ENCODE results near the gene SLCO3A1. TPM values are rescaled to one million over a fixed set of nuclear protein-coding genes. Genes with fewer than 3 reads are reported as not detected.

SLCO3A1 gene
- total RNA-seq, 1 experiment from 2014 or later: 5.1 TPM

DNA sequence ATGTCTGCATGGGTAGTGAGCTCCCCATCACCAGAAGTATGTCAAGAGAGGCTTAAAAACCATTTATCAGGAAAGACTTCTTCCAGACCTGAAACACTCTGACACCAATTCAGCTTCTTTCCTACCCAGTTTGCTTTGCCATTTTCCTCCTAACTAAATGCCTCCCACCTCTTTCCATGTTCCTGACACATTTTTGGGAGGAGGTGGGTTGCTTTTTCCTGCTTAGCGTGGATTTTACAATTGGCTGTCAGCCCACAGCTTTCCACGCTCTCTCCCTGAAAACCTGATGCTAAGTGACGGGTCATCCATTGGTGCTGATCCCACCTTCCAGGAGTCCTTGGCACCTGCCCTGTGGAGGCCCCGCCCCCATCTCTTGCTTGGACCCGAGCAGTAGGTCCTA is 275.3 kb downstream of the SLCO3A1 start:
- Histone ChIP-seq H4K20me1 (ENCODE audit: insufficient read depth) (no peaks in the 10 kb centered on the region), H3K27ac (ENCODE audit: low read depth, low read length) (no peak overlapping the region), H3K36me3 (ENCODE audit: control insufficient read depth in 1 of 2, insufficient read depth in 2 of 2, low read length in 2 of 2) (no peaks in the 10 kb centered on the region), H3K9me2 (ENCODE audit: insufficient read depth) (no peaks in the 10 kb centered on the region), H3K9ac (ENCODE audit: low read length) (no peak overlapping the region), H3K27me3 (ENCODE audit: insufficient read depth, low read length) (no peaks in the 10 kb centered on the region), H3K4me2 (ENCODE audit: low read length) (no peak overlapping the region), H3K4me3 (replicated peaks in 1 of 2; ENCODE audit: low read depth in 1 of 2, low read length in 2 of 2) (no peak overlapping the region), H3K4me1 (ENCODE audit: control insufficient read depth in 1 of 2, insufficient read depth in 2 of 2, low read length in 2 of 2) (no peaks in the 10 kb centered on the region), H3K79me2 (ENCODE audit: insufficient read depth, low read length) (no peaks in the 10 kb centered on the region), H3K9me3 (ENCODE audit: control insufficient read depth in 1 of 2, insufficient read depth in 1 of 2, low read depth in 1 of 2, low read length in 2 of 2) (no peaks in the 10 kb centered on the region), H2AFZ (ENCODE audit: low read depth, low read length, poor library complexity, severe bottlenecking) (no peak overlapping the region)
- ATAC-seq (no peak), DNase-seq (ENCODE audit: low read depth, low spot score) (no peak)
- CTCF ChIA-PET: no interaction called here
- BruUV-seq (replicated peaks): no TSS peak
- intact Hi-C loops (cut with micrococcal nuclease): no loop called here
- RAD21 ChIA-PET (ENCODE audit: low non-redundant PET in 1 of 2, low total read pairs in 2 of 2, uncharacterized antibody in 2 of 2, unreplicated experiment in 2 of 2): no interaction called here
- POLR2A ChIA-PET: no interaction called here
- TF ChIP-seq ZFX (IDR thresholded peaks at IDR 0.05): no peak
- TF ChIP-seq POLR2AphosphoS5 (IDR thresholded peaks at IDR 0.05; ENCODE audit: low read depth, low read length): no peak
- no peak for TF ChIP-seq FOSL1 (IDR thresholded peaks at IDR 0.05; ENCODE audit: low read depth)
- no peak for TF ChIP-seq RAD21 (IDR thresholded peaks at IDR 0.05; ENCODE audit: low read depth)

GRCh38 chr15:92130244-92130643 is 276.7 kb downstream of the SLCO3A1 start:
- no TSS peak for BruUV-seq (replicated peaks)
- H4K20me1 ChIP-seq (ENCODE audit: insufficient read depth): no peaks in the 10 kb centered on the region
- no peaks in the 10 kb centered on the region for H3K27me3 ChIP-seq (ENCODE audit: insufficient read depth, low read length)
- no peak overlapping the region for H3K4me2 ChIP-seq (ENCODE audit: low read length)
- intact Hi-C loops (cut with micrococcal nuclease): no loop called here
- TF ChIP-seq TCF7L2 (IDR thresholded peaks at IDR 0.05; ENCODE audit: borderline replicate concordance, extremely low read depth, insufficient read depth, insufficient read length) (no peak), ZNF274 (IDR thresholded peaks at IDR 0.05; ENCODE audit: low read depth, low read length) (no peak), YY1 (IDR thresholded peaks at IDR 0.05; ENCODE audit: extremely low read depth, insufficient replicate concordance, low read depth, low read length) (no peak), POLR2AphosphoS5 (IDR thresholded peaks at IDR 0.05; ENCODE audit: low read depth, low read length) (no peak), CBX3 (IDR thresholded peaks at IDR 0.05; ENCODE audit: low read depth) (no peak), ATF3 (IDR thresholded peaks at IDR 0.05) (no peak), SRF (IDR thresholded peaks at IDR 0.05; ENCODE audit: low read depth) (no peak), SIN3A (IDR thresholded peaks at IDR 0.05; ENCODE audit: low read depth) (no peak), SP1 (IDR thresholded peaks at IDR 0.05; ENCODE audit: low read depth) (no peak), EGR1 (IDR thresholded peaks at IDR 0.05; ENCODE audit: low read depth) (no peak), ELF1 (IDR thresholded peaks at IDR 0.05; ENCODE audit: borderline replicate concordance, low read depth) (no peak), POLR2A (IDR thresholded peaks at IDR 0.05; ENCODE audit: borderline replicate concordance, extremely low read depth, insufficient read depth, insufficient read length) (no peak)
- TF ChIP-seq, protein P1, sequence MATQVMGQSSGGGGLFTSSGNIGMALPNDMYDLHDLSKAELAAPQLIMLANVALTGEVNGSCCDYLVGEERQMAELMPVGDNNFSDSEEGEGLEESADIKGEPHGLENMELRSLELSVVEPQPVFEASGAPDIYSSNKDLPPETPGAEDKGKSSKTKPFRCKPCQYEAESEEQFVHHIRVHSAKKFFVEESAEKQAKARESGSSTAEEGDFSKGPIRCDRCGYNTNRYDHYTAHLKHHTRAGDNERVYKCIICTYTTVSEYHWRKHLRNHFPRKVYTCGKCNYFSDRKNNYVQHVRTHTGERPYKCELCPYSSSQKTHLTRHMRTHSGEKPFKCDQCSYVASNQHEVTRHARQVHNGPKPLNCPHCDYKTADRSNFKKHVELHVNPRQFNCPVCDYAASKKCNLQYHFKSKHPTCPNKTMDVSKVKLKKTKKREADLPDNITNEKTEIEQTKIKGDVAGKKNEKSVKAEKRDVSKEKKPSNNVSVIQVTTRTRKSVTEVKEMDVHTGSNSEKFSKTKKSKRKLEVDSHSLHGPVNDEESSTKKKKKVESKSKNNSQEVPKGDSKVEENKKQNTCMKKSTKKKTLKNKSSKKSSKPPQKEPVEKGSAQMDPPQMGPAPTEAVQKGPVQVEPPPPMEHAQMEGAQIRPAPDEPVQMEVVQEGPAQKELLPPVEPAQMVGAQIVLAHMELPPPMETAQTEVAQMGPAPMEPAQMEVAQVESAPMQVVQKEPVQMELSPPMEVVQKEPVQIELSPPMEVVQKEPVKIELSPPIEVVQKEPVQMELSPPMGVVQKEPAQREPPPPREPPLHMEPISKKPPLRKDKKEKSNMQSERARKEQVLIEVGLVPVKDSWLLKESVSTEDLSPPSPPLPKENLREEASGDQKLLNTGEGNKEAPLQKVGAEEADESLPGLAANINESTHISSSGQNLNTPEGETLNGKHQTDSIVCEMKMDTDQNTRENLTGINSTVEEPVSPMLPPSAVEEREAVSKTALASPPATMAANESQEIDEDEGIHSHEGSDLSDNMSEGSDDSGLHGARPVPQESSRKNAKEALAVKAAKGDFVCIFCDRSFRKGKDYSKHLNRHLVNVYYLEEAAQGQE (IDR thresholded peaks at IDR 0.05; ENCODE audit: low read depth): no peak
- no peak for ATAC-seq
- ChIA-PET CTCF (no interaction called here), POLR2A (no interaction called here), RAD21 (ENCODE audit: low non-redundant PET in 1 of 2, low total read pairs in 2 of 2, uncharacterized antibody in 2 of 2, unreplicated experiment in 2 of 2) (no interaction called here)
- H3K36me3 ChIP-seq (ENCODE audit: control insufficient read depth in 1 of 2, insufficient read depth in 2 of 2, low read length in 2 of 2): no peaks in the 10 kb centered on the region
- DNase-seq (ENCODE audit: low read depth, low spot score): no peak
- H3K27ac ChIP-seq (ENCODE audit: low read depth, low read length): no peak overlapping the region
- no peaks in the 10 kb centered on the region for H3K4me1 ChIP-seq (ENCODE audit: control insufficient read depth in 1 of 2, insufficient read depth in 2 of 2, low read length in 2 of 2)
- no peaks in the 10 kb centered on the region for H3K9me3 ChIP-seq (ENCODE audit: control insufficient read depth in 1 of 2, insufficient read depth in 1 of 2, low read depth in 1 of 2, low read length in 2 of 2)
- no peak overlapping the region for H2AFZ ChIP-seq (ENCODE audit: low read depth, low read length, poor library complexity, severe bottlenecking)
- no peak overlapping the region for H3K4me3 ChIP-seq (replicated peaks in 1 of 2; ENCODE audit: low read depth in 1 of 2, low read length in 2 of 2)
- no peak overlapping the region for H3K9ac ChIP-seq (ENCODE audit: low read length)
- no peaks in the 10 kb centered on the region for H3K79me2 ChIP-seq (ENCODE audit: insufficient read depth, low read length)
- H3K9me2 ChIP-seq (ENCODE audit: insufficient read depth): no peaks in the 10 kb centered on the region

Measured in HCT116 (cell line).